IPS DF 6.9 (cell line): Measurements from ENCODE around the gene SLITRK2.

Experiments used
- DNase-seq: peaks from one replicate; pipeline ENCODE4 v3.0.0-alpha.2; 2013; ENCODE audit warnings: low read depth, low spot score
- H3K27ac ChIP-seq: one replicate; pipeline ENCODE4 v1.5.1; 2013; ENCODE audit warnings: low read length, control low read depth
- H3K27me3 ChIP-seq: 2 replicates; pipeline ENCODE4 v1.6.1; 2013; ENCODE audit warnings: mild to moderate bottlenecking, low read length; ENCODE audit not compliant: control insufficient read depth, insufficient read depth
- H3K36me3 ChIP-seq: 2 replicates; pipeline ENCODE4 v1.6.1; 2013; ENCODE audit warnings: low read length; ENCODE audit not compliant: control insufficient read depth, insufficient read depth
- H3K4me1 ChIP-seq: 2 replicates; pipeline ENCODE4 v1.6.1; 2013; ENCODE audit warnings: low read length; ENCODE audit not compliant: control insufficient read depth, insufficient read depth
- H3K4me3 ChIP-seq: 2 replicates; pipeline ENCODE4 v1.5.1; 2013; ENCODE audit warnings: mild to moderate bottlenecking, low read length
- H3K9me3 ChIP-seq: 2 replicates; pipeline ENCODE4 v1.6.1; 2013; ENCODE audit warnings: low read length, inconsistent platforms; ENCODE audit not compliant: control insufficient read depth, insufficient read depth
- WGBS: extraction: QIAGEN DNeasy Blood & Tissue Kit; methylation state at CpG from one replicate; pipeline ENCODE4 v1.1.7; 2013; ENCODE audit warnings: mixed read lengths, missing lambda C conversion rate; ENCODE audit not compliant: insufficient read length, insufficient coverage; 5-methylcytosine and 5-hydroxymethylcytosine counted together

Gene SLITRK2

GRCh38 chrX:145817331-145818185 is at the start of gene SLITRK2:
Gene SLITRK2 (plus strand): TSS chrX:145817829. CDS start chrX:145822426, 4,597 bp downstream.
- no CpG with 5 or more reads among the region's 60 CpGs for WGBS
- no peak within 1 kb of the TSS for H3K4me3 ChIP-seq
- no peaks in the 10 kb centered on the region for H3K4me1 ChIP-seq
- H3K9me3 ChIP-seq, result no peaks in the 10 kb centered on the region; the same call in 1 of the 2 replicates
- no peak for DNase-seq
- no peaks in the 10 kb centered on the region for H3K36me3 ChIP-seq
- H3K27ac ChIP-seq, result no peak within 1 kb of the TSS
- H3K27me3 ChIP-seq, result no peaks in the 10 kb centered on the region

GRCh38 chrX:145773006-145773405 is 44.6 kb upstream of the SLITRK2 start:
- Histone ChIP-seq H3K4me1 (no peaks in the 10 kb centered on the region), H3K27me3 (no peaks in the 10 kb centered on the region)

GRCh38 chrX:145792281-145792680 is 25.3 kb upstream of the SLITRK2 start:
- no CpG with 5 or more reads among the region's 1 CpG for WGBS
- H3K27ac ChIP-seq, result no peak overlapping the region
- H3K9me3 ChIP-seq, result no peaks in the 10 kb centered on the region; the same call in 1 of the 2 replicates
- H3K4me3 ChIP-seq, result no peak overlapping the region
- H3K27me3 ChIP-seq, result no peaks in the 10 kb centered on the region
- no peaks in the 10 kb centered on the region for H3K4me1 ChIP-seq
- DNase-seq, result no peak
- H3K36me3 ChIP-seq, result no peaks in the 10 kb centered on the region

More at GRCh38 chrX:145773006-145773405, 44.6 kb upstream of the SLITRK2 start:
- WGBS, result no CpG with 5 or more reads among the region's 1 CpG
- Histone ChIP-seq H3K27ac (no peak overlapping the region), H3K4me3 (no peak overlapping the region), H3K36me3 (no peaks in the 10 kb centered on the region), H3K9me3 (no peaks in the 10 kb centered on the region)
- no peak for DNase-seq

- Histone ChIP-seq H3K27ac (no peak overlapping the region), H3K4me3 (no peak overlapping the region), H3K9me3 (no peaks in the 10 kb centered on the region), H3K27me3 (no peaks in the 10 kb centered on the region), H3K4me1 (no peaks in the 10 kb centered on the region), H3K36me3 (no peaks in the 10 kb centered on the region)
- no peak for DNase-seq
- no CpG with 5 or more reads among the region's 2 CpGs for WGBS
Measured at GRCh38 chrX:145803508-145803907, 14.1 kb upstream of the SLITRK2 start.

- Histone ChIP-seq H3K36me3 (no peaks in the 10 kb centered on the region), H3K4me1 (no peaks in the 10 kb centered on the region), H3K9me3 (no peaks in the 10 kb centered on the region; the same call in 1 of the 2 replicates), H3K27ac (no peak overlapping the region), H3K27me3 (no peaks in the 10 kb centered on the region), H3K4me3 (no peak overlapping the region)
- no CpG with 5 or more reads among the region's 1 CpG for WGBS
- DNase-seq, result no peak
Measured at GRCh38 chrX:145813081-145813480, 4.5 kb upstream of the SLITRK2 start.

GRCh38 chrX:145816601-145817315 is 871 bp upstream of the SLITRK2 start:
- Histone ChIP-seq H3K27ac (no peak overlapping the region), H3K27me3 (no peaks in the 10 kb centered on the region), H3K4me3 (no peak overlapping the region), H3K9me3 (no peaks in the 10 kb centered on the region; the same call in 1 of the 2 replicates), H3K4me1 (no peaks in the 10 kb centered on the region), H3K36me3 (no peaks in the 10 kb centered on the region)
- no CpG with 5 or more reads among the region's 20 CpGs for WGBS
- no peak for DNase-seq

- Histone ChIP-seq H3K27ac (no peak overlapping the region), H3K4me1 (no peaks in the 10 kb centered on the region), H3K4me3 (no peak overlapping the region), H3K9me3 (no peaks in the 10 kb centered on the region; the same call in 1 of the 2 replicates), H3K36me3 (no peaks in the 10 kb centered on the region), H3K27me3 (no peaks in the 10 kb centered on the region)
- no peak for DNase-seq
- WGBS, result no CpG with 5 or more reads among the region's 70 CpGs
Measured at GRCh38 chrX:145818186-145819113, 821 bp downstream of the SLITRK2 start.

- H3K4me1 ChIP-seq, result no peaks in the 10 kb centered on the region
- H3K27ac ChIP-seq, result no peak overlapping the region
- H3K9me3 ChIP-seq, result no peaks in the 10 kb centered on the region; the same call in 1 of the 2 replicates
- DNase-seq, result no peak
- H3K27me3 ChIP-seq, result no peaks in the 10 kb centered on the region
- WGBS, result no CpG with 5 or more reads among the region's 1 CpG
- no peaks in the 10 kb centered on the region for H3K36me3 ChIP-seq
- no peak overlapping the region for H3K4me3 ChIP-seq
Measured at GRCh38 chrX:145820825-145821224, 3.2 kb downstream of the SLITRK2 start.

GRCh38 chrX:145821291-145821897 is 3.8 kb downstream of the SLITRK2 start:
- DNase-seq, result no peak
- Histone ChIP-seq H3K4me3 (no peak overlapping the region), H3K27ac (no peak overlapping the region), H3K36me3 (no peaks in the 10 kb centered on the region), H3K4me1 (no peaks in the 10 kb centered on the region), H3K9me3 (no peaks in the 10 kb centered on the region; the same call in 1 of the 2 replicates), H3K27me3 (no peaks in the 10 kb centered on the region)
- WGBS, result no CpG with 5 or more reads among the region's 30 CpGs
